Hepatocyte (in vitro differentiated cells): ENCODE measurements around the gene RPTN. TPM values are rescaled to one million over a fixed set of nuclear protein-coding genes. Genes with fewer than 3 reads are reported as not detected.

ENCODE experiments used
- DNase-seq: peaks from one replicate; pipeline ENCODE4 v3.0.0-alpha.2; 2016; ENCODE audit warnings: low spot score
- H2AFZ ChIP-seq: fragments of 200-600 bp; sonication (generic); 2 replicates; pipeline ENCODE4 v1.6.0; 2016; ENCODE audit warnings: antibody characterized with exemption, mild to moderate bottlenecking
- H3K27ac ChIP-seq: fragments of 200-600 bp; sonication (generic); 2 replicates; pipeline ENCODE4 v1.5.1; 2016; ENCODE audit warnings: mild to moderate bottlenecking
- H3K27me3 ChIP-seq: fragments of 200-600 bp; sonication (generic); 2 replicates; pipeline ENCODE4 v1.6.1; 2016
- H3K36me3 ChIP-seq: fragments of 200-600 bp; sonication (generic); replicated peaks from 2 replicates; pipeline ENCODE4 v1.5.1; 2016; ENCODE audit warnings: low read depth; ENCODE audit not compliant: insufficient read depth
- H3K4me1 ChIP-seq: fragments of 200-600 bp; sonication (generic); 2 replicates; pipeline ENCODE4 v1.5.1; 2016; ENCODE audit warnings: mild to moderate bottlenecking, moderate library complexity; ENCODE audit not compliant: insufficient read depth
- H3K4me2 ChIP-seq: fragments of 200-600 bp; sonication (generic); 2 replicates; pipeline ENCODE4 v1.6.0; 2016
- H3K4me3 ChIP-seq: fragments of 200-600 bp; sonication (generic); 2 replicates; pipeline ENCODE4 v1.5.1; 2016; ENCODE audit warnings: mild to moderate bottlenecking
- H3K79me2 ChIP-seq: fragments of 200-600 bp; sonication (generic); 2 replicates; pipeline ENCODE4 v1.6.0; 2017; ENCODE audit warnings: mild to moderate bottlenecking
- H3K9me2 ChIP-seq: fragments of 200-600 bp; sonication (generic); replicated peaks from 2 replicates; pipeline ENCODE4 v1.6.0; 2017; ENCODE audit warnings: mild to moderate bottlenecking; ENCODE audit not compliant: insufficient read depth
- H3K9me3 ChIP-seq: fragments of 200-600 bp; sonication (generic); 2 replicates; pipeline ENCODE4 v1.5.1; 2016; ENCODE audit warnings: low read depth, mild to moderate bottlenecking
- H4K20me1 ChIP-seq: fragments of 200-600 bp; sonication (generic); 2 replicates; pipeline ENCODE4 v1.6.0; 2016; ENCODE audit warnings: mild to moderate bottlenecking; ENCODE audit not compliant: insufficient read depth, poor library complexity, severe bottlenecking
- EZH2 ChIP-seq: fragments of 200-600 bp; sonication (generic); IDR thresholded peaks from 2 replicates; pipeline ENCODE4 v1.6.1; 2016; ENCODE audit warnings: antibody characterized with exemption, mild to moderate bottlenecking, borderline replicate concordance
- EZH2phosphoT487 ChIP-seq: fragments of 200-600 bp; sonication (generic); IDR thresholded peaks from one replicate; pipeline ENCODE4 v1.6.1; 2018; ENCODE audit warnings: antibody characterized with exemption, mild to moderate bottlenecking, low read depth, moderate library complexity; ENCODE audit not compliant: unreplicated experiment, severe bottlenecking
- whole genome bisulfite sequencing: methylation state at CpG from one replicate; pipeline ENCODE4 v1.1.6; 2016; ENCODE audit warnings: low lambda C conversion rate; ENCODE audit errors: missing lambda C conversion rate; 5-methylcytosine and 5-hydroxymethylcytosine counted together
- polyA plus RNA-seq: library from polyadenylated mRNA; unstranded; fragments of >200 nt; fragmentation: Nextera tagmentation; extraction: Ambion mirVana; gene quantifications from 2 replicates; pipeline ENCODE4 v1.2.1, GENCODE V29; 2016
- total RNA-seq: library from RNA; depleted of rRNA; stranded (reverse); fragments of >200 nt; gene quantifications from 2 replicates; pipeline ENCODE4 v1.2.3, GENCODE V29; 2014
- TF ChIP-seq, protein P1 (sequence below): fragments of 200-600 bp; sonication (generic); IDR thresholded peaks from 2 replicates; pipeline ENCODE4 v1.5.1; 2016; ENCODE audit warnings: antibody characterized with exemption, mild to moderate bottlenecking; ENCODE audit not compliant: poor library complexity

The RPTN gene, protein sequence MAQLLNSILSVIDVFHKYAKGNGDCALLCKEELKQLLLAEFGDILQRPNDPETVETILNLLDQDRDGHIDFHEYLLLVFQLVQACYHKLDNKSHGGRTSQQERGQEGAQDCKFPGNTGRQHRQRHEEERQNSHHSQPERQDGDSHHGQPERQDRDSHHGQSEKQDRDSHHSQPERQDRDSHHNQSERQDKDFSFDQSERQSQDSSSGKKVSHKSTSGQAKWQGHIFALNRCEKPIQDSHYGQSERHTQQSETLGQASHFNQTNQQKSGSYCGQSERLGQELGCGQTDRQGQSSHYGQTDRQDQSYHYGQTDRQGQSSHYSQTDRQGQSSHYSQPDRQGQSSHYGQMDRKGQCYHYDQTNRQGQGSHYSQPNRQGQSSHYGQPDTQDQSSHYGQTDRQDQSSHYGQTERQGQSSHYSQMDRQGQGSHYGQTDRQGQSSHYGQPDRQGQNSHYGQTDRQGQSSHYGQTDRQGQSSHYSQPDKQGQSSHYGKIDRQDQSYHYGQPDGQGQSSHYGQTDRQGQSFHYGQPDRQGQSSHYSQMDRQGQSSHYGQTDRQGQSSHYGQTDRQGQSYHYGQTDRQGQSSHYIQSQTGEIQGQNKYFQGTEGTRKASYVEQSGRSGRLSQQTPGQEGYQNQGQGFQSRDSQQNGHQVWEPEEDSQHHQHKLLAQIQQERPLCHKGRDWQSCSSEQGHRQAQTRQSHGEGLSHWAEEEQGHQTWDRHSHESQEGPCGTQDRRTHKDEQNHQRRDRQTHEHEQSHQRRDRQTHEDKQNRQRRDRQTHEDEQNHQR
- total RNA-seq (not detected in 2 replicates), polyA plus RNA-seq (not detected in 2 replicates)

DNA sequence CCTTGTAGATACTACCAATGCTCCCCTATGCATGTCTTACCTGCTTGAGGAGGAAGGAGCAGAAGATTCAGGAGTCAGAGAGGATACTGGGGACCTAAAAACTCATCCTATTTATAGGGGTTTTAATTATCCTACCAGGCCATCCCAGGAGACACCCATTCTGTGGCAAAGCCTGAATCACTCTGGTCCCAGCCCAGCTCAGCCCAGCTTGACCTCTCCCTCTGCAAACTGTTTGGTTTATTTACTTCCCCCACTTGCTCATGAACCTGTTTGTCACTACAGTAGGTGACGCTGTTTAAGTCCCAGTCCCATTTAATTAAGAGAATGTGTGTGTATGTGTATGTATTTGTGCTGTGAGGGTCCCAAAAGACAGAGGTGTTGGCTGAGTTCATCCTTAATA lies at the start of gene RPTN:
RPTN (minus strand) TSS at position 85 of the 400 bp plus-strand sequence. CDS start 1,339 bp downstream, outside the sequence.
- 45% methylated on average over 1 of the region's 1 CpG for WGBS
- DNase-seq = no peak

DNA sequence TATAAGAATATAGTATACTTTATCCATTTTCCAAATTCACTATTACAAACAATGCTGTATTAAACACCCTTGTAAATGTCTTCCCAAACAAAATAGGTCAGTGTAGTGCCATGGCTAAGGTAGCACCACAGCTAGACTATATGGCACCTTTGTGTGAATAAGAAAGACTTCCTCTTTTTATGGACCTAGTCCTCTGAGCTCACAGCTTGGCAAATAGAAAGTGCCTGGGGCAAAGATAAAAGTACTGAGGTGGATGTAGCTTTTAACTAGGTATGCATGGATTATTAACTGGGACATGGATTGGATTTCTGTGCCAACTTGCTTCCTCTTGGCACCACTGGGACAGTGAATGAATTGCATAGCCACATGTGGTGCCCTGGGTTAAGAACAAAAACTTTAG lies 40.0 kb upstream of the RPTN start:
- Histone ChIP-seq H3K4me3 (no peak overlapping the region), H4K20me1 (no peaks in the 10 kb centered on the region), H3K9me3 (no peaks in the 10 kb centered on the region), H3K27ac (no peak overlapping the region), H3K9me2 (no peaks in the 10 kb centered on the region), H2AFZ (no peak overlapping the region), H3K4me1 (no peaks in the 10 kb centered on the region), H3K79me2 (no peaks in the 10 kb centered on the region), H3K4me2 (no peak overlapping the region), H3K27me3 (no peaks in the 10 kb centered on the region), H3K36me3 (no peaks in the 10 kb centered on the region)
- DNase-seq = no peak
- TF ChIP-seq, protein P1, sequence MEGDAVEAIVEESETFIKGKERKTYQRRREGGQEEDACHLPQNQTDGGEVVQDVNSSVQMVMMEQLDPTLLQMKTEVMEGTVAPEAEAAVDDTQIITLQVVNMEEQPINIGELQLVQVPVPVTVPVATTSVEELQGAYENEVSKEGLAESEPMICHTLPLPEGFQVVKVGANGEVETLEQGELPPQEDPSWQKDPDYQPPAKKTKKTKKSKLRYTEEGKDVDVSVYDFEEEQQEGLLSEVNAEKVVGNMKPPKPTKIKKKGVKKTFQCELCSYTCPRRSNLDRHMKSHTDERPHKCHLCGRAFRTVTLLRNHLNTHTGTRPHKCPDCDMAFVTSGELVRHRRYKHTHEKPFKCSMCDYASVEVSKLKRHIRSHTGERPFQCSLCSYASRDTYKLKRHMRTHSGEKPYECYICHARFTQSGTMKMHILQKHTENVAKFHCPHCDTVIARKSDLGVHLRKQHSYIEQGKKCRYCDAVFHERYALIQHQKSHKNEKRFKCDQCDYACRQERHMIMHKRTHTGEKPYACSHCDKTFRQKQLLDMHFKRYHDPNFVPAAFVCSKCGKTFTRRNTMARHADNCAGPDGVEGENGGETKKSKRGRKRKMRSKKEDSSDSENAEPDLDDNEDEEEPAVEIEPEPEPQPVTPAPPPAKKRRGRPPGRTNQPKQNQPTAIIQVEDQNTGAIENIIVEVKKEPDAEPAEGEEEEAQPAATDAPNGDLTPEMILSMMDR = no peak
- TF ChIP-seq EZH2 (no peak), EZH2phosphoT487 (no peak)

More for the DNA sequence above, at the start of gene RPTN:
- Histone ChIP-seq H3K4me1 (no peaks in the 10 kb centered on the region), H3K4me3 (no peak within 1 kb of the TSS), H3K27me3 (no peaks in the 10 kb centered on the region), H3K36me3 (no peaks in the 10 kb centered on the region), H2AFZ (no peak within 1 kb of the TSS), H3K79me2 (no peaks in the 10 kb centered on the region), H3K9me3 (no peaks in the 10 kb centered on the region), H4K20me1 (no peaks in the 10 kb centered on the region), H3K4me2 (no peak within 1 kb of the TSS), H3K9me2 (no peaks in the 10 kb centered on the region), H3K27ac (no peak within 1 kb of the TSS)
- TF ChIP-seq EZH2phosphoT487 (no peak), EZH2 (no peak)
- TF ChIP-seq, protein P1 = no peak

DNA sequence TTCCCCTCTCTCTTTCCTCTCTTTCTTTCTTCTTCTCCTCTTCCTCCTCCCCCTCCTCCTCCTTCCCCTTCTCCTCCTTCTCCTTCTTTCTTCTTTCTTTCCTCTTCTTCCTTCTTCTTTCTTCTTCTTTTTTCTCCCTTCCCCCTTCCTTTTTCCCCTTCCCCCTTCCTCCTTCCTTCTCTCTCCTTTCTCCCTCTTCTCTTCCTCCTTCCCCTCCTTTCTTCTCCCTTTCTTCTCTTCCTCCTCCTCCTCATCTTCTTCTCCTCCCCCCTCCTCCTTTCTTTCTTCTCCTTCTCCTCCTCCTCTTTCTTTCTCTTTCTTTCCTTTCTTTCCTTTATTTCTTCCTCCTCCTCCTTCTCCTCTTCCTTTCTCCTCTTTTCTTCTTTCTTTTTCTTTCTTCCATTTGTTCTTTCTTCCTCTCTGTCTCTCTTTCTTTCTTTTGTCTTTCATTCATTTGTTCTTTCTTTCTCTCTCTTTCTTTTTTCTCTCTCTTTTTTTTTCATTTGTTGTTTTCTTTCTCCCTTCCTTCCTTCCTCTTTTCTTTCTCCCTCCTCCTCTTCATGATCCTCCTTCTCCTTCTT lies 38.4 kb upstream of the RPTN start:
- H2AFZ ChIP-seq = no peak overlapping the region
- H3K36me3 ChIP-seq = no peaks in the 10 kb centered on the region
- H3K4me3 ChIP-seq = no peak overlapping the region
- H3K27me3 ChIP-seq = no peaks in the 10 kb centered on the region
- H3K27ac ChIP-seq = no peak overlapping the region
- H3K4me1 ChIP-seq = no peaks in the 10 kb centered on the region
- no peaks in the 10 kb centered on the region for H4K20me1 ChIP-seq
- no peaks in the 10 kb centered on the region for H3K9me3 ChIP-seq
- no peaks in the 10 kb centered on the region for H3K9me2 ChIP-seq
- no peaks in the 10 kb centered on the region for H3K79me2 ChIP-seq
- DNase-seq = no peak
- H3K4me2 ChIP-seq = no peak overlapping the region
- TF ChIP-seq, protein P1 = no peak
- TF ChIP-seq EZH2 (no peak), EZH2phosphoT487 (no peak)
